B cell (primary cell): ENCODE measurements around the gene CDK18. TPM values are rescaled to one million over a fixed set of nuclear protein-coding genes. Genes with fewer than 3 reads are reported as not detected.

ENCODE experiments used
- ATAC-seq: fragments of 200-7000 bp; cut with Tn5 transposase; one replicate; pipeline ENCODE4 v1.10.0; 2021; ENCODE audit warnings: low read depth, mild to moderate bottlenecking, moderate number of reproducible peaks, moderate library complexity
- CTCF ChIA-PET: fragments of 350-600 bp; sonication (Branson Sonifier 250); formaldehyde crosslinking; loops from one replicate; lab custom pipeline; 2021; ENCODE audit warnings: antibody characterized with exemption, inconsistent platforms; lab: Charles Lee
- POLR2A ChIA-PET: fragments of 350-600 bp; sonication (Branson Sonifier 250); formaldehyde crosslinking; loops from one replicate; lab custom pipeline; 2021; ENCODE audit warnings: antibody characterized with exemption; lab: Charles Lee
- DNase-seq: peaks from one replicate; pipeline ENCODE4 v3.0.0; 2013
- H2AFZ ChIP-seq: 2 replicates; pipeline ENCODE4 v1.6.1; 2012; ENCODE audit warnings: mild to moderate bottlenecking, low read depth, low read length; ENCODE audit not compliant: insufficient read depth, poor library complexity, severe bottlenecking
- H3K27ac ChIP-seq, 2 donors: 1 replicate in 1 of 2; 2 replicates in 1 of 2; pipeline ENCODE4 v1.5.1; 2012 to 2013; ENCODE audit warnings: low read length in 2 of 2, mild to moderate bottlenecking in 2 of 2, moderate library complexity in 1 of 2
- H3K27me3 ChIP-seq, 4 experiments: fragments of 200-600 bp in 1 of 4; sonication (generic) in 1 of 4; replicated peaks in 1 of 4; 1 replicate in 2 of 4; 2 replicates in 2 of 4; pipeline versions ENCODE4 v1.6.1 to v1.7.0; 2013 to 2016; ENCODE audit warnings: low read length in 3 of 4, mild to moderate bottlenecking in 2 of 4, mixed read lengths in 1 of 4, moderate library complexity in 1 of 4; ENCODE audit not compliant: insufficient read depth in 4 of 4, control insufficient read depth in 3 of 4; ENCODE audit errors: control extremely low read depth in 1 of 4
- H3K36me3 ChIP-seq, 2 experiments: replicated peaks in 1 of 2; 1 replicate in 1 of 2; 2 replicates in 1 of 2; pipeline versions ENCODE4 v1.6.1 to v1.7.1; 2013; ENCODE audit warnings: low read length in 1 of 2; ENCODE audit not compliant: insufficient read depth in 2 of 2, control insufficient read depth in 1 of 2; ENCODE audit errors: control extremely low read depth in 1 of 2, extremely low read depth in 1 of 2
- H3K4me1 ChIP-seq, 2 donors: fragments of 200-600 bp in 1 of 2; sonication (generic) in 1 of 2; 1 replicate in 1 of 2; 2 replicates in 1 of 2; pipeline versions ENCODE4 v1.5.1 to v1.6.1; 2013 to 2017; ENCODE audit warnings: low read length in 2 of 2; ENCODE audit not compliant: control insufficient read depth in 2 of 2, insufficient read depth in 2 of 2
- H3K4me2 ChIP-seq: replicated peaks from 2 replicates; pipeline ENCODE3; 2012; ENCODE audit warnings: mild to moderate bottlenecking, low read depth, low read length; ENCODE audit not compliant: poor library complexity, severe bottlenecking
- H3K4me3 ChIP-seq, 5 experiments: fragments of 200-600 bp in 1 of 5; sonication (generic) in 1 of 5; 1 replicate in 3 of 5; 2 replicates in 2 of 5; pipeline versions ENCODE4 v1.5.1 to v1.7.0; 2011 to 2016; ENCODE audit warnings: low read length in 4 of 5, mild to moderate bottlenecking in 4 of 5, low read depth in 2 of 5, control low read depth in 1 of 5, moderate library complexity in 1 of 5; ENCODE audit not compliant: insufficient read depth in 1 of 5; ENCODE audit errors: control extremely low read depth in 1 of 5, extremely low read depth in 1 of 5
- H3K79me2 ChIP-seq: fragments of 200-600 bp; sonication (generic); one replicate; pipeline ENCODE4 v1.6.0; 2016; ENCODE audit warnings: low read length; ENCODE audit not compliant: control insufficient read depth, insufficient read depth
- H3K9ac ChIP-seq: fragments of 200-600 bp; sonication (generic); 2 replicates; pipeline ENCODE4 v1.6.1; 2017; ENCODE audit warnings: mild to moderate bottlenecking, low read length, moderate library complexity
- H3K9me3 ChIP-seq, 3 donors: one replicate each; pipeline versions ENCODE4 v1.6.1 to v1.7.1; 2013; ENCODE audit warnings: low read length in 2 of 3; ENCODE audit not compliant: control insufficient read depth in 2 of 3, insufficient read depth in 1 of 3; ENCODE audit errors: control extremely low read depth in 1 of 3
- H4K20me1 ChIP-seq: 2 replicates; pipeline ENCODE4 v1.6.0; 2012; ENCODE audit warnings: mild to moderate bottlenecking, low read length; ENCODE audit not compliant: insufficient read depth, control insufficient read depth, poor library complexity, severe bottlenecking
- H3K27ac Mint-ChIP-seq: one replicate; pipeline ENCODE4 v1.8.0; 2021; ENCODE audit warnings: mixed read lengths
- H3K27me3 Mint-ChIP-seq: one replicate; pipeline ENCODE4 v1.8.0; 2021; ENCODE audit warnings: mixed read lengths
- H3K4me1 Mint-ChIP-seq: one replicate; pipeline ENCODE4 v1.8.0; 2021; ENCODE audit warnings: mixed read lengths
- H3K4me3 Mint-ChIP-seq: one replicate; pipeline ENCODE4 v1.8.0; 2021; ENCODE audit warnings: mixed read lengths
- H3K9me3 Mint-ChIP-seq: one replicate; pipeline ENCODE4 v1.8.0; 2022; ENCODE audit warnings: mixed read lengths; ENCODE audit not compliant: insufficient read depth
- EZH2 ChIP-seq: IDR thresholded peaks from 2 replicates; pipeline ENCODE4 v1.6.1; 2012; ENCODE audit warnings: borderline replicate concordance, low read depth, mild to moderate bottlenecking, moderate library complexity, low read length; ENCODE audit not compliant: insufficient read depth, poor library complexity, severe bottlenecking
- WGBS: methylation state at CpG from one replicate; pipeline ENCODE4 v1.1.5; 2013; ENCODE audit warnings: missing lambda C conversion rate; ENCODE audit not compliant: insufficient coverage; 5-methylcytosine and 5-hydroxymethylcytosine counted together
- intact Hi-C: fragments of 100-400 bp; cut with micrococcal nuclease; formaldehyde crosslinking; loops from one replicate; pipeline ENCODE4 v1.10.0; 2022
- polyA plus RNA-seq: library from polyadenylated mRNA; depleted of rRNA; stranded (reverse); fragments of >200 nt; gene quantifications from 2 replicates; pipeline ENCODE4 v1.2.3, GENCODE V29; 2012
- total RNA-seq, 2 donors: library from RNA; stranded (reverse); fragments of 120-200 nt in 1 of 2; gene quantifications; 1 replicate in 1 of 2; 2 replicates in 1 of 2; pipeline versions ENCODE4 v1.2.3 to v1.2.4, GENCODE V29; 2013 to 2022
- TF ChIP-seq, protein P1 (sequence below): fragments of 200-600 bp; IDR thresholded peaks from one replicate; pipeline ENCODE4 v1.8.0; 2022; ENCODE audit warnings: antibody characterized with exemption, mild to moderate bottlenecking

Gene CDK18
- total and polyA plus RNA-seq, 2 donors (not counting 1 experiment from before 2014, with no cell fraction given), result 3.8 to 4.7 TPM

DNA sequence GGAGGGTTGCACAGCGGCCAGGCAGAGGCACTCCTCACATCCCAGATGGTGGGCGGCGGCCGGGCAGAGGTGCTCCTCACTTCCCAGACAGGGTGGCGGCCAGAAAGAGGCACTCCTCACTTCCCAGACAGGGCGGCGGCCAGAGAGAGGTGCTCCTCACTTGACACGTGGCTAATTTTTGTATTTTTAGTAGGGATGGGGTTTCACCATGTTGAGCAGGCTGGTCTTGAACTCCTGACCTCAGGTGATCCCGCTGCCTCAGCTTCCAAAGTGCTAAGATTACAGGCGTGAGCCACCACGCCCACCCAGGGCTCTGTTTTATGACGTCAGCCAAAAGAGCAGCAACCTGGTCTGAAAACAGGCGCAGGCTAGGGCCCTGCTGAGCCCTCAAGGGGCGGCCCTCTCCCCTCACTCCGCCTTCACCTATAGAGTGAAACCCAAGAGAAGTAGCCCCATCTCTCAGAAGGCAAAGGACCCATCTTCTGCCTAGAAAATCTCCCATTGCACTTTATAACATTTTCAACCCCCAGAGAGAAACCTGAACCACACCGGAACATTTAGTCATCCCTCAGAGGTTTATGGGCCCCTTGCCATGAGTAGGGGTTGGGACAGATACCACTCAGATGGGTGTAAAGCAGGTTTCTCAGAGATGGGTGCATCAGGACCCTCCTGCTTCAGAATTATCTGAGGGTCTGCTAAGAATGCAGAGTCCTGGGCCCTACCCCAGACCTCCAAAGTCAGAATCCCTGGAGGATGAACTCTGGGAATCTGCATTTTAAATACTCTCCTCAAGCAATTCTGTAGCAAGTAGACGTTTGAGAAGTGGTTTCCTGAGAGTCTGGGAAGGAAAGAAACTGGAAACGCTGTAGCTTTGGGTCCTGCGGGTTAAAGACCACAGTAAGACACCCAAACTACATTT lies 40.8 kb downstream of the CDK18 start:
- CTCF ChIA-PET, result interaction anchor here (1.0 to 1.2 kb wide), 2 partner anchors 20 to 114 kb away, joined by 3 read pairs; no protein-coding TSS in a partner anchor
- WGBS, result 96% methylated on average over 9 of the region's 19 CpGs
- H3K27me3 ChIP-seq, result peaks cover 0 to 50% (median 21%) of the 10 kb centered on the region in 4 experiments

More for the DNA sequence above, 40.8 kb downstream of the CDK18 start:
- ATAC-seq, result no peak
- Mint-ChIP-seq H3K27me3 (peaks cover 56% of the 10 kb centered on the region), H3K9me3 (no peaks in the 10 kb centered on the region), H3K4me3 (no peak overlapping the region), H3K27ac (no peak overlapping the region), H3K4me1 (peaks cover 2% of the 10 kb centered on the region)
- no peak for DNase-seq
- H4K20me1 ChIP-seq, result no peaks in the 10 kb centered on the region
- intact Hi-C loops, result no loop called here
- H3K36me3 ChIP-seq, result no peaks in the 10 kb centered on the region
- no peak overlapping the region for H2AFZ ChIP-seq
- TF ChIP-seq, protein P1, sequence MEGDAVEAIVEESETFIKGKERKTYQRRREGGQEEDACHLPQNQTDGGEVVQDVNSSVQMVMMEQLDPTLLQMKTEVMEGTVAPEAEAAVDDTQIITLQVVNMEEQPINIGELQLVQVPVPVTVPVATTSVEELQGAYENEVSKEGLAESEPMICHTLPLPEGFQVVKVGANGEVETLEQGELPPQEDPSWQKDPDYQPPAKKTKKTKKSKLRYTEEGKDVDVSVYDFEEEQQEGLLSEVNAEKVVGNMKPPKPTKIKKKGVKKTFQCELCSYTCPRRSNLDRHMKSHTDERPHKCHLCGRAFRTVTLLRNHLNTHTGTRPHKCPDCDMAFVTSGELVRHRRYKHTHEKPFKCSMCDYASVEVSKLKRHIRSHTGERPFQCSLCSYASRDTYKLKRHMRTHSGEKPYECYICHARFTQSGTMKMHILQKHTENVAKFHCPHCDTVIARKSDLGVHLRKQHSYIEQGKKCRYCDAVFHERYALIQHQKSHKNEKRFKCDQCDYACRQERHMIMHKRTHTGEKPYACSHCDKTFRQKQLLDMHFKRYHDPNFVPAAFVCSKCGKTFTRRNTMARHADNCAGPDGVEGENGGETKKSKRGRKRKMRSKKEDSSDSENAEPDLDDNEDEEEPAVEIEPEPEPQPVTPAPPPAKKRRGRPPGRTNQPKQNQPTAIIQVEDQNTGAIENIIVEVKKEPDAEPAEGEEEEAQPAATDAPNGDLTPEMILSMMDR, result no peak
- TF ChIP-seq EZH2, result no peak
- no peak overlapping the region for H3K4me3 ChIP-seq
- peaks cover 0 to 10% of the 10 kb centered on the region in 2 donors for H3K4me1 ChIP-seq
- no peak overlapping the region for H3K27ac ChIP-seq
- H3K9me3 ChIP-seq, result peaks cover 0 to 8% (median 0%) of the 10 kb centered on the region in 3 donors
- H3K4me2 ChIP-seq, result no peak overlapping the region
- H3K9ac ChIP-seq, result no peak overlapping the region
- POLR2A ChIA-PET, result no interaction called here
- no peaks in the 10 kb centered on the region for H3K79me2 ChIP-seq
